Left ventricle myocardium superior (tissue), 1 donor: ENCODE results near the gene WWC1. TPM values are rescaled to one million over a fixed set of nuclear protein-coding genes. Genes with fewer than 3 reads are reported as not detected.
"Not testable (repeated sequence)": the region's sequence is repeated elsewhere in the genome, so short reads cannot be mapped to it uniquely, and the experiment has no call there.

ENCODE experiments used
- ATAC-seq: fragments of 200-7000 bp; cut with Tn5 transposase; one replicate; pipeline ENCODE4 v1.9.1; 2020; ENCODE audit warnings: mild to moderate bottlenecking, moderate library complexity
- DNase-seq: peaks from one replicate; pipeline ENCODE4 v3.0.0-alpha.2; 2020
- intact Hi-C: fragments of 100-400 bp; cut with micrococcal nuclease; formaldehyde crosslinking; loops from one replicate; pipeline ENCODE4 v1.11.0; 2022
- total RNA-seq: library from RNA; stranded (reverse); fragmentation: NEBNext Ultra II Directional; extraction: Animal tissue kit (Norgen Biotek cat#: 25700); gene quantifications from one replicate; pipeline ENCODE4 v1.2.1, GENCODE V29; 2021
- donor health status: DM: no; HTN: yes; CAD: no; lungs with severe emphysema.

WWC1 gene
- total RNA-seq, 1 donor from 2014 or later: 4.3 TPM

DNA sequence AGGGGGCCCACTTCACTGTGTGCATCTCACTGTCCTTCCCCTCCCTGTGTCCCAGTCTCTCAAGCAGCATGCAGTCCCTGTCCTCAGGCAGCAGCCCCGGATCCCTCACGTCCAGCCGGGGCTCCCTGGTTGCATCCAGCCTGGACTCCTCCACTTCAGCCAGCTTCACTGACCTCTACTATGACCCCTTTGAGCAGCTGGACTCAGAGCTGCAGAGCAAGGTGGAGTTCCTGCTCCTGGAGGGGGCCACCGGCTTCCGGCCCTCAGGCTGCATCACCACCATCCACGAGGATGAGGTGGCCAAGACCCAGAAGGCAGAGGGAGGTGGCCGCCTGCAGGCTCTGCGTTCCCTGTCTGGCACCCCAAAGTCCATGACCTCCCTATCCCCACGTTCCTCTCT, 132.0 kb downstream of the WWC1 start:
- intact Hi-C loops: no loop called here
- DNase-seq (no peak), ATAC-seq (no peak)

DNA sequence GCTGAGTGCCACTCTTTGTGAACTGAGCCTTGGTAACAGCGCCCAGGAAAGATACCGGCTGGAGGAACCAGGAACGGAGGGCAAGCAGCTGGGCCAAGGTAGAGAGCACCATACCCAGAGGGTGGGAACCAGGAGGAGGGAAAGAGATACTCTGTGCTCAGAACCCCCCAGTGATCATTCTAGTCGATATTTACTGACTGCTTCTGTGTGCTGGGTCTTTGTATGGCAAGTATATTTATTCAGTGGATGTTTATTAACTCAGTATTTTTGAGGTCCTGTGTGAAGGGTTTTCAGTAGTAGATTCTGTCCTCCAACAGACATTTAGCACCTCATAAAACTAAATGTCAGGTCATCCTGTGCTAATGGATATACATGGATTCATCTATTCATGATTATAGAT, 132.5 kb downstream of the WWC1 start:
- intact Hi-C loops: no loop called here
- no peak for DNase-seq
- no peak for ATAC-seq

DNA sequence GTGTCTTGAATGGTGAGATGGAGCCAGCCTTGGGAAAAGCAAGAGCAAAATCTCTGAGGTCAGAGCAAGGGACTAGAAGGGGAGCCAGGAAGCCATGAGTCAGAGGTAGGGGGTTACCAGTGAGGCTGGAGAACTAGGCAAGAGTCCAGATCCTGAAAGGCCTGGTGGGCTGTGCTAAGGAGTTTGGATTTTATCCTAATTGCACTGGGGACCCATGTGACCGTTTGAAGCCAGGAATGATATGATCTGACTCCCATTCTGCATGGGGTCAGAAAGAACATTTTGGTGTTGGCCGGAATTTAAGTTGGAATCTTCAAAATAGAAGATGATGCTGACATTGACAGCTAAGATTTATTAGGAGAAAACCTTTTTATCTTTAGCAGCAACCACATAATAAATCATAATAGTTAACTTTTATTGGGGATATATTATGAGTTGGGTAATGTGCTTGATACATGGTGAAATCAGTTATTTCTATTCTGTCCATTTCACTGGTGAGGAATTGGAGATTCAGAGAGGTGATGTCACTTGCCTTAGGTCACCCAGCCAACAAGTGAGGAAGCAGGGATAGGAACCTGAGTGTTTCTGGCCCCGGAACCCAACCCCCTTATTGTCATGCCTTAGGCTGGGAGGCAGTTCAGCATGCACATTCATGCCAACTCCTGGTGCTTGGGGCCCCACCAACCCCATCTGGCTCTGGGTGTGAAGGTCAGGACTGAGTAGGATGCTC, 133.3 kb downstream of the WWC1 start:
- intact Hi-C loops: no loop called here
- ATAC-seq: no peak
- no peak for DNase-seq

DNA sequence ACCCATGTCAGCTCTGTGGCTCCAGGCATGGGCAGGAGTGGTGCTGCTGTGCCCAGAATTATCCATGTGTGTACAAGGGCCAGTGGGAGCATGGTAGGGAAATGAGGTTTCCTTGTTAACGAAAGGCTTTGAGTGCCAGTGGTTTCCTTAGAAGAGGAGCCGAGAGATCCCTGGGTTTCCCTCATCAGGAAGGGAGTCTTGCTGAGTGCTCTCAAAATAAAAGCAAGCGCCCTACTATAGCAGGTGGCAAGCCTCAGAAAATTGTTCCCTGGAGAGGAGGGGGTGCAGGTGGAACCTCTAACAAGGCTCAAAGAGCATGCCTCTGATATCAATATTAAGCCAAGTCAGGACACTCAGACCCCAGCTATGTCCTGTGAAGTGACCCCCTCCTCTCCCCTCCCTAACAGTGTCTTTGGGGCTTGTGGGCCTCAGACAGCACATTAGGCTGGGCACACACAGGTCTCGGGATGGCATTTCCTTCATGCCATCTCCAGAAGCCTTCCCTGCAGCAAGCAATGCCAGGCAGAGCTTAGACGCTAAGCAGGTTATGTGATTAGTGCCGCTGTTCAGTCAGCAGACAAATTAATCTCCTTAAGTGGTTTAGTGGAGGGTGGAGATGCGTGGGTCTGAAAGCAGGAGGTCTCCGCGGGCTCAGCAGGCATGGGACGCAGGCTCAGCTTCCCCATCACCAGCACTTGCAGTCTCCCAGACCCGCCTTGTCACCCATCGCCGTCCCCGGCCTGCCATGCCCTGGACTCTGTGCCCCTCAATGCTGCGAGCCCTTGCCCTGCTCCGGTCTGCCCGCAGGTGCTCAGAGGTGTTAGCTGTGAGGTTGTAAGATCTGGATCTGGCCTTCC, 134.8 kb downstream of the WWC1 start:
- no peak for DNase-seq

DNA sequence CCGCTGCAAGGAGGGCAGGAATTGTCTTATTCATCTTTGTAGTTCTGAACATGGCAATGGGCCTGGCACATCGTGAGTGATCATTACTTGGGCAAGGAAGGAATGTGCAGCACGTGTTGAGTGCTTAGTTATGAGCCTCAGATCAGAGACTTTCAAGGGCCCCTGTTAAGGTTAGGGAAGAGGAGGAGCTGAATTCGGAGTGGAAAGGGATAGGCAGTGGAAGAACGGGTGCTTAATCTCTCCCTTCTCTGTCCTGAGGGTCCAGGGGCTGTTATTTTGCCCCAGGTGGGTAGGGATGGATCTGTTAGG, 135.4 kb downstream of the WWC1 start:
- ATAC-seq: no peak
- intact Hi-C loops: no loop called here
- DNase-seq: no peak

More for the DNA sequence above, 134.8 kb downstream of the WWC1 start:
- ATAC-seq: no peak
- intact Hi-C loops: no loop called here

- intact Hi-C loops: no loop called here
- no peak for DNase-seq
Measured at GRCh38 chr5:168427224-168427623, 135.8 kb downstream of the WWC1 start.

DNA sequence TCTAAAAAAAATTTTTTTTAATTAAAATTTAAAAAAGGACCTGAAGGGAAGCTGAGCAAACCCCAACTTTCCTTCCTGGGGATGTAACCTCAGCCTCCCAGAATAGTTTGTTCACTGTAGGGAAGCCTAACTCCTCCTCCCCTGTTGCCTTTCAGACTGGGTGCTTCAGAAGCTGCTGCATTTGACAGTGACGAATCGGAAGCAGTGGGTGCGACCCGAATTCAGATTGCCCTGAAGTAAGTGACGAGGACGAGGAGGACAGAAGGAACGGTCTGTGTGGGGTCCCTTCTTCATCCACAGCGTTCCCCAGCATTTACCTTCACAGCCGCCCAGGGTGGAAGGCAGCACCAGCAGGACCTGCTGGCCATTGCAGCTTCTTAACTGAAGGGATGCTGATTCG, 137.1 kb downstream of the WWC1 start:
- ATAC-seq (no peak), DNase-seq (no peak)
- intact Hi-C loops: no loop called here

More at GRCh38 chr5:168427224-168427623, 135.8 kb downstream of the WWC1 start:
- no peak for ATAC-seq

DNA sequence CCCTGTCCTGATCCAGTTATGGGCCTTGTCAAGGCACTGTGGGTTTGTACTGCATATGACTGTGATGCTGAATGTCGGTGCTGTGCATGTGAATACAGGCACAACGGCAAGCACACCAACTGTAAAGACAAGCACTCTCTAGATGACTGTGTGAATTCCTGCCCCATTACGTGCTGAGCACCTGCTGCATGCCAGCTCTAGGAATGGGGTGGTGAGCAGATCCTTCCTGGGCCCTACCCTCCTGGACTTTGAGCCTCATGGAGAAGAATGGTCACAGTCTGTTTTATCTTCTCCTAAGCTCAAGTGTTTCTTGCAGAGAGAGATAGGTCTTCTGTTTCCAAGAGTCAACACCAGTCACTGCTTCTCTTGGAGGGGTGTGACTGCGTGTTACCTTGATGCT, 138.9 kb downstream of the WWC1 start:
- no peak for DNase-seq
- intact Hi-C loops: no loop called here
- ATAC-seq: no peak

- ATAC-seq (no peak), DNase-seq (no peak)
- intact Hi-C loops: no loop called here
Measured at GRCh38 chr5:168432903-168433302, 141.5 kb downstream of the WWC1 start.

GRCh38 chr5:168434001-168434400, 142.6 kb downstream of the WWC1 start:
- ATAC-seq: no peak
- intact Hi-C loops: no loop called here
- no peak for DNase-seq

DNA sequence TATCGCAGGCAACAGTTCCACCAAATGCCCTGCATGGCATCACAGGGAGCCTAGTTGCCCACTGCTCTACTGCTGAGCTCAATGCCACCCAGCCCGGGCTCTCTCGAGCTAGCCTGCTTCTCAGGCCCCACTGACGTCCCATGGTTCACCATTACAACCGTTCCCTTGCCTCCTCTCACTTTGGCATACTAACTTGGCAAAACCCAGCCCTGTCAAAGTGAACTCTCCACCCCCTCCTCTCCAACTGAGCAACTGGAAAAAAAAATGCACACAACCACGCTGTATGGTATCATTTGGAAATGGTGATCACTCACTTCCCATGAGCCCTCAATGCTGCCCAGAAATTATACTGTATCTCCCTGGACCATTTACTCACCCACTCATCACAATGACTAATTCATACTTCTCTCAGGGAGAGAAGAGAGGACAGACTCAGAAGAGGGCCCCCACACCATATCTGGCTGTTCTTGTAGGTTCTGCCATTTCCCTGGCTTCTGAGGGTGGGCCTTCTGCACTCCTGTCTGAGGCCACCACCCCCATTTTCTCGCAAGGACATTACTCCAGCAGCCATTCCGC, 143.4 kb downstream of the WWC1 start:
- no peak for DNase-seq
- no peak for ATAC-seq
- intact Hi-C loops: no loop called here

DNA sequence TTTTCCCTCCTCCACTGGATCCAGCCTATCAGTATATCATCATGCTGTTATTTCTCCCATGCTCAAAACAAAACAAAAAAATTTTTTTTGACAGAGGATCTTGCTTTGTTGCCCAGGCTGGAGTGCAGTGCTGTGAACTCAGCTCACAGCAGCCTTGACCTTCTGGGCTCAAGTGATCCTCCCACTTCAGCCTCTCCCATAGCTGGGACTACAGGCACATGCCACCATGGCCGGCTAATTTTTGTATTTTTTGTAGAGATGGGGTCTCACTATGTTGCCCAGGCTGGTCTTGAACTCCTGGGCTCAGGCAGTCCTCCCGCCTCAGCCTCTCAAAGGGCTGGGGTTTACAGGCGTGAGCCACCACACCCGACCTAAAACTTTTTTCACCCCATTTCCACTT, 143.9 kb downstream of the WWC1 start:
- DNase-seq, ATAC-seq, intact Hi-C loops: not testable (repeated sequence)

- ATAC-seq: no peak
- DNase-seq: no peak
- intact Hi-C loops: no loop called here
Measured at GRCh38 chr5:168438349-168438748, 146.9 kb downstream of the WWC1 start.

- ATAC-seq (no peak), DNase-seq (no peak)
- intact Hi-C loops: no loop called here
Measured at GRCh38 chr5:168443533-168443932, 152.1 kb downstream of the WWC1 start.

- peak; percentile 86 for ATAC-seq
- intact Hi-C loops: no loop called here
- DNase-seq: no peak
Measured at GRCh38 chr5:168443950-168444700, 152.7 kb downstream of the WWC1 start.

DNA sequence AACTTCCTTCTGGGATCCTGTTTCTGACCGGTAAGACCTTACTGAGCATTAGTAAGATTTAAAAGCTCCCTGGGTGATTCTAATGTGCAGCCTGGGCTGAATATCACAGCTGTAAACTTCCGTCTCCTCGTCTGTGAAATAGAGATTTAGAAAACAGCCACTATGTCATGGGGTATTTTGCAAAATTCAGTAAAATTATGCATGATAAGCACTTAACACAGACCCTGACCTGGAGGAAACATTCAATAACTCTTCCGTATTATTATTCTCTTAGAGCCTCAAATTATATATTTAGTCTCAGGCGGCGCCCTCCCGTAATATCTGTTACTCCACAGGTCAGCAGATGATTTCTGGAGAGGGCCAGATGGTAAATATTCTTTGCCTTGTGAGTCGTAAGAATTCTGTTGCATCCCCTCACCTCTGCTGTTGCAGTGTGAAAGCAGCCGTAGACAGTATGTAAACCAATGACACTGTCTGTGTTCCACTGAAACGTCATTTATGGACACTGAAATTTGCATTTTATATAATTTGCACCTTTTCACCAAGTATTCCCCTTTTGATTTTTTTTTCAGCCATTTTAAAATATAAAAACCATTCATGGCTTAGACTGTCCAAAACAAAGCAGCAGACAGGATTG, 155.7 kb downstream of the WWC1 start:
- ATAC-seq (no peak), DNase-seq (no peak)
- intact Hi-C loops: no loop called here

DNA sequence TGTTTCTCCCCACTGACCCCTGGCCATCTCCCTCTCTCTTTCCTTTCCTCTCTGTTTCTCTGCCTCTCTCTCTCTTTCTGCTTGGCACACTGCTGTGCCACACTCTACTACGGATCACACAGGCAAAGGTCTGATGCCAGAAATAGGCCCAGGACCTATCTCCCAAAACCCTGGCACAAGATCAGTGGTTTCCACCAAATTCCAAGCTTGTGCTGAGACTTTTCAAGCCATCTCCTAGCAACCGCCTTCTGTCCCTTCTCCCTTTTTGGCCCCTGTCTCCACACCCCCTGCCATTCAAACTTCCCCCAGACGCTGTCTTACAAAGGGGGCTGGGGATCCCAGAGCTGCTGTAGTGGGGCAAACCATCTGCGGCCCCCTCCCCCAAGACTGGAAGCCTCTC, 156.4 kb downstream of the WWC1 start:
- intact Hi-C loops: no loop called here
- DNase-seq (no peak), ATAC-seq (peak; percentile 82)

DNA sequence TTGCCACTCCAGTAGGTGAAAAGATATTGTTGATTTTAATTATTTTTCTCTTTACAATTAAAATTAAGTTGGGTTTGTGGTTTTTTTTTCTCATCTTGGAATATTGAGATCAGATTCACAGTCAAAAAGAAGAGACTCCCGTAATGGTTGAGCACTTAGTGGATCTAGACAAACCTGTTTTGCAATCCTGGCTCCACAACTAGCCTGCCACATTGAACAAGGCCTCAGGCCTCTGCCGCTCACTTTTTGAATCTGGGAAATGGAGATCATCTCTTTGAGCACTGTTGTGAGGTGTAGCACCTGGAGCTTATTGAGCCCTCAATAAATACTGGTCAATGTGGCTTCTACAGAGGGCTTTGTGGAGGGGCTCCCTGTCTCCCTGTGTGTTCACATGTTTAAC, 157.7 kb downstream of the WWC1 start:
- DNase-seq: no peak
- intact Hi-C loops: no loop called here
- ATAC-seq: no peak

DNA sequence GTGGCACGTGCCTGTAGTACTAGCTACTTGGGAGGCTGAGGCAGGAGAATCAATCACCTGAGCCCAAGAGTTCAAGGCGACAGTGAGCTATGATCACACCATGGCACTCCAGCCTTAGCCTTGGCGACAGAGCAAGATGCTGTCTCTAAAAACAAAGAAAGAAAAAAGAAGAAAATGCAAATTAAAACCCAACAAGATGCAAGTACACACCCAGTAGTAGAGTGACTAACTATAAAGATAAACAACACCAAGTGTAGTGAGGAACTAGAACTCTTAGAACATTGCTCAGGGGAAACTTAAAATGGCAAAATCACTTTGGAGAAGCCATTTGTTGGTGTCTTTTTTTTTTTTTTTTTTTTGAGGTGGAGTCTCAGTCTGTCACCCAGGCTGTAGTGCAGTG, 160.1 kb downstream of the WWC1 start:
- ATAC-seq: no peak
- no peak for DNase-seq
- intact Hi-C loops: no loop called here
